Measurements from ENCODE around the gene ARNT2.

GRCh38 chr15:80494351-80494751 lies 90.2 kb downstream of the ARNT2 start:
- no peak for TF ChIP-seq CTCF (IDR thresholded peaks at IDR 0.05)
- no peak for TF ChIP-seq POLR2A (IDR thresholded peaks at IDR 0.05)

All from testis (tissue), 2 donors.